Measurements from ENCODE around the gene C1QTNF5. TPM values are rescaled to one million over a fixed set of nuclear protein-coding genes. Genes with fewer than 3 reads are reported as not detected.

The C1QTNF5 gene
- total RNA-seq, 1 donor: 5.3 TPM

DNA sequence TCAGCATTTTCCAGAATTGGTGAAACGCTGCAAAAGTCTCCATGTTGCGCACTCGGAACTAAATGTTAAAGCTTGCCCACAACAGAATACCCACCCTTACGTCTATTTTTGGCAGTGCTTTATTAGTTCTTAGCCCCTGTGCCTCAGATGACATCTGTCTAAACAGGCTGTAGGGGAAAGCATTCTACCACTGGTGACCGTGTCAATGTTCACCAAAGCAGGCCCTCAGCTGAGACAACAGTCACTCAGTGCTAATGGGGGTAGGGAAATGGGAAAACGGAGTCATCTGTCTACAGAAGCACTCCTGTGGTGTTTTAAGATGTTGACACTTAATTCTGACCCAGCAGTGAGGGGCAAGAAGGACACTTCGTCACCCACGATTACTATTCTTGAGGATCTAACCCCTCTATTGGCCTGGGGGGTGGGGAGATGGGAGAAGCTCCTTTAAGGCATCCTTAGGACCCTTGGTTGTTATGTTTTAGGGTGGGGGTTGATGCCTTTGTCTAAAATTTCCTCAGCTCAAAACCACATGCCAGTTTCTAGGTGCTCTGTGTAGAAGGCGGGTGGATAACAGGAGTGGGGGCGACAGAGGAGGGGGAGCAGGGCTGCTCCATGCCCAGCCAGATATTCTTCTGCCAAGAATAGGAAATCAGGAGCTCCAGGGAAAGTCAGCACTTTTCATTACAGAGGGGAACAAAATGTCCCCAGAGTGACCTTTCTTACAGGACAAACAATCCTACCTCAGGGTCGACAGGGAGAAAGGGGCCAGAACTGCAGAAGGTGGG is 21.4 kb upstream of the C1QTNF5 start:
- no peak for DNase-seq (ENCODE audit: low read depth)
- TF ChIP-seq, protein P1, sequence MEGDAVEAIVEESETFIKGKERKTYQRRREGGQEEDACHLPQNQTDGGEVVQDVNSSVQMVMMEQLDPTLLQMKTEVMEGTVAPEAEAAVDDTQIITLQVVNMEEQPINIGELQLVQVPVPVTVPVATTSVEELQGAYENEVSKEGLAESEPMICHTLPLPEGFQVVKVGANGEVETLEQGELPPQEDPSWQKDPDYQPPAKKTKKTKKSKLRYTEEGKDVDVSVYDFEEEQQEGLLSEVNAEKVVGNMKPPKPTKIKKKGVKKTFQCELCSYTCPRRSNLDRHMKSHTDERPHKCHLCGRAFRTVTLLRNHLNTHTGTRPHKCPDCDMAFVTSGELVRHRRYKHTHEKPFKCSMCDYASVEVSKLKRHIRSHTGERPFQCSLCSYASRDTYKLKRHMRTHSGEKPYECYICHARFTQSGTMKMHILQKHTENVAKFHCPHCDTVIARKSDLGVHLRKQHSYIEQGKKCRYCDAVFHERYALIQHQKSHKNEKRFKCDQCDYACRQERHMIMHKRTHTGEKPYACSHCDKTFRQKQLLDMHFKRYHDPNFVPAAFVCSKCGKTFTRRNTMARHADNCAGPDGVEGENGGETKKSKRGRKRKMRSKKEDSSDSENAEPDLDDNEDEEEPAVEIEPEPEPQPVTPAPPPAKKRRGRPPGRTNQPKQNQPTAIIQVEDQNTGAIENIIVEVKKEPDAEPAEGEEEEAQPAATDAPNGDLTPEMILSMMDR (IDR thresholded peaks at IDR 0.05; ENCODE audit: insufficient read depth, low read length): no peak
- H3K4me3 ChIP-seq (ENCODE audit: low read depth, low read length): no peak overlapping the region

DNA sequence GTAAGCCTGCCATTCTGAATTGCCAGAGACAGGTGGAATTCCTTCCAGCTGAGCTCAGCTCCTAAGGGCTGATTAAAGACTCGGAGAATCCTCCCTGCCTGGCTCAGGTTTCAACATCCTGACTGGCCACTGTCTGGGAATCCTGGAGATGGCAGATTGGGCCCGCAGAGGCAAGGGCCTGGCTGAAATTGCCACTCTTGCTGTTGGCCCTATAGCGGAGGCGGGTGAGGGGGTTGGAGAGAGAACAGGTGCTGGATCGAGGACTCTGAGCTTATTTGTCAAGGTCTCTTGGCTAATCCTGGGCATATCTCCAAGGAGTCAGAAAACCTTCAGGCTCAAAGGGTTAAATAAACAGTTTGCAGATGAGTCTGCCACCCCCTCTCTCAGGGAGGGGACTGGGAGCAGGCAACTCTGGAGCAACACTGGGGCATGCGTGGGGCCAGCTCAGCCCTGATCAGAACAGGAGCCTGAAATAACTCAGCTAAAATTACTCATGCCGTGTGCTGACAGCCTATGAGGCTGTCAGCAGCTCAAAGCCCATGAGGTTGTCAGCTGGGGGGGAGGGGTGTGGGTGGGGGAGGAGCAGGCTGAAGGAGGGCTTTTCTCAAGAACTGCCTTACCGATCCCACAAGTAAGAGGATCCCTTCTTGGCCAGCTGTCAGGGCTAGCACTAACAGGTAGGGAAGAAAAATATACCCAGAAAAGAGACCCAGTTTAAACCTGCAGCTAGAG is 20.5 kb upstream of the C1QTNF5 start:
- no peak overlapping the region for H3K4me3 ChIP-seq (ENCODE audit: low read depth, low read length)
- DNase-seq (ENCODE audit: low read depth): peak; percentile 45
- TF ChIP-seq, protein P1 (IDR thresholded peaks at IDR 0.05; ENCODE audit: insufficient read depth, low read length): no peak

DNA sequence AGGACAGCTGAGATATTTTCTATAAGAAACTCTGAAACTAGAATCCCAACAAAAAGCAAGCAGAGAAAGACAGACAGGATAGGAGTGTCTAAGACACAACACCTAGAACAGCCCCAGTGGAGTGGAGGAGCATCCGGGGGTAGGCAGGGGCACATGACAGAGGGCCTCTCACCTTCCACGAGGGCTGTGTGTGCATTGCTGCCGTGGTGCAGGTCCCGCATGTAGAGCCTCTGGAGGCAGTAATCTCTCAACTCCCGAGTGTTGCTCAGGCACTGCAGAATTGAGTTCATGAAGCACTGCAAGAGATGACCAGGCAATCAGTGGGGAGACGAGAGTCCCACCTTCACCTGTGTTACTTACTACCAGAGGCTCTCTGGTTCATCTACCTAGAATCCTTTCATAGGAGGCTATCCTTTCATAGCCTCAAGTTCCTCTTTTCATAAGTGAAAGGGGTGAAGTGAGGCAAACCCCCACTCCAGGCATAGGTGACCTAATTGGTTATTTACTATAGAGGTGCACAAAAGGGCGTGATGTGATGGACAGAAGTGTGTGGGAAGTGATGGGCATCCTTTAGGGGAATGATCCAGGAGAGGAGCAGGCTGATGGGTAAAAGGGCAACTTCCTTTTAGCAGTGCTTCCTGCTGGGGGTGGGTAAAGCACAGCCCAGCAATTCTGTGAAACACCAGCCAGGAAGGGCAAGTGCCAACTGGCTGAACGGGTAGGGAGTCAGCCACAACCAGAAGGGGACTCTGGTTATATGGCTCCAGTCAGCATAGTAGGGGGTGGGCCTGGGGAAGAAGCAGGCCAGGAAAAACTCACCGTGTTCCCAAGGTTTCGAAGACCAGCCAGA is 18.9 kb upstream of the C1QTNF5 start:
- TF ChIP-seq, protein P1 (IDR thresholded peaks at IDR 0.05; ENCODE audit: insufficient read depth, low read length): no peak
- no peak for DNase-seq (ENCODE audit: low read depth)
- no peak overlapping the region for H3K4me3 ChIP-seq (ENCODE audit: low read depth, low read length)

DNA sequence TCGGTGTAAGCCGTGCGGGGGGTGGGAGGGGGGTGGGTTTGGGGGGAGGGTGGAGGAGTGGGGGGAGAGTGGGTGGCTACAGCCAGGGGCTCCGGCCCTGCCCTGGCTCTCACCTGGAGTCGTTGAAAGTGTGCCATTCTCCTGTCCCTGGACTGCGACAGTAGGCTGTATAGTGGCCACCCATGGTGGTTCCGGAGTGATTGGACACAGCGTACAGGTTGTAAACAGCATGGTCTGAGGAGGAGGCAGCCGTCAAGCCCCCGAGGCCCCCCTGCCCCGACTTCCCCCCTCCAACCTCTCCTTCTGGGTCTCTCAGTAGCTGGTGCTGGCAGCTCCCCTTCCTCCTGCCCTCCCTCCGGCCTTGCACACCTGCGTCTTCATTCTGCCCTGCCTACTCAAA is 16.4 kb upstream of the C1QTNF5 start:
- DNase-seq (ENCODE audit: low read depth): no peak
- peak overlapping the region; percentile 67 for H3K4me3 ChIP-seq (ENCODE audit: low read depth, low read length)
- TF ChIP-seq, protein P1 (IDR thresholded peaks at IDR 0.05; ENCODE audit: insufficient read depth, low read length): no peak

DNA sequence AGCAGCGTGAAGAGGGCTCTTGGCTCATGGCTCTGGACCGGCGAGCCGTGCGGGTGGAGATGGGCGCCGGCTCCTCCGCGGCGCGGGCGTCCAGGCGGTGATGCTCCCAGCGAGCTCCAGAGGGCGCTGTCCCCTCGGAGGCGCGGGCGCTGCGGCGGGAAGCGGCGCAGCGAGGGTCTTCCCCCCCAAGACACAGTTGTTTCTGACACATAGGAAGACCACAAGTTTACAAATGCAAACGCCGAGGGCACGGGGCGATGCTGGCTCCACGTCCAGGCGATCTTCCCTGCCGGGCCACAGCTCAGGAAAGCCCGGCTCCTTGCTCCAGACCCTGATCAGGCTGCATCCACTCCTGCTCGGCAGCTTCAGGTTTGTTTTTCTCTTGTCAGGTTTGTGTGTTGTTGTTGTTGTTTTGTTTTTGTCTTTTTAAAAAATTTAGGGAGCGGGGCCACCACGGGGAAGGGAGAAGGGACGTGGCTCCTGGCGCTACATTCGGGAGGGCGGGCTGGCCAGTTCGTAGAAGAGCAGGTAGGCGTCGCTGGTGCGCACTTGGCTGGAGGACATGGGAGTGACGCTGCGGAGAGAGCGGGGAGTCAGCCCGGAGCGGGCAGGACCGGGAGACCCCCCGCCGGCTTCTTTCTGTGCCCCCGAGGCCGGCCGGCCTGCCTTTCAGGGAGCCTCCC is 15.8 kb upstream of the C1QTNF5 start:
- peak; percentile 73 for DNase-seq (ENCODE audit: low read depth)
- peak overlapping the region; percentile 67 for H3K4me3 ChIP-seq (ENCODE audit: low read depth, low read length)
- TF ChIP-seq, protein P1 (IDR thresholded peaks at IDR 0.05; ENCODE audit: insufficient read depth, low read length): peak; percentile 79
